Esophagus (tissue), 2 donors: ENCODE data around the gene RBMS3. TPM values are rescaled to one million over a fixed set of nuclear protein-coding genes. Genes with fewer than 3 reads are reported as not detected.

Experiments used
- H3K27ac ChIP-seq, 2 donors: one replicate each; pipeline ENCODE4 v1.5.1; 2013; ENCODE audit warnings: low read depth in 2 of 2, mild to moderate bottlenecking in 2 of 2, inconsistent platforms in 1 of 2, low read length in 1 of 2, moderate library complexity in 1 of 2
- H3K27me3 ChIP-seq, 2 donors: one replicate each; pipeline ENCODE4 v1.6.1; 2013; ENCODE audit warnings: low read length in 2 of 2, control low read depth in 1 of 2, mild to moderate bottlenecking in 1 of 2; ENCODE audit not compliant: insufficient read depth in 2 of 2, control insufficient read depth in 1 of 2
- H3K36me3 ChIP-seq, 2 donors: one replicate each; pipeline ENCODE4 v1.6.1; 2013; ENCODE audit warnings: low read length in 1 of 2; ENCODE audit not compliant: control insufficient read depth in 2 of 2, insufficient read depth in 2 of 2
- H3K4me1 ChIP-seq, 2 donors: one replicate each; pipeline ENCODE4 v1.6.1; 2013; ENCODE audit warnings: low read length in 1 of 2; ENCODE audit not compliant: control insufficient read depth in 2 of 2, insufficient read depth in 2 of 2
- H3K4me3 ChIP-seq, 2 donors: one replicate each; pipeline ENCODE4 v1.5.1; 2013; ENCODE audit warnings: low read length in 2 of 2, mild to moderate bottlenecking in 2 of 2, low read depth in 1 of 2, moderate library complexity in 1 of 2
- H3K9me3 ChIP-seq, 2 donors: one replicate each; pipeline ENCODE4 v1.6.1; 2013; ENCODE audit warnings: mild to moderate bottlenecking in 2 of 2, low read depth in 1 of 2, low read length in 1 of 2, moderate library complexity in 1 of 2; ENCODE audit not compliant: control insufficient read depth in 2 of 2, insufficient read depth in 1 of 2
- WGBS, 2 donors: extraction: QIAGEN DNeasy Blood & Tissue Kit; methylation state at CpG; one replicate each; pipeline ENCODE4 v1.1.7; 2013; 5-methylcytosine and 5-hydroxymethylcytosine counted together
- polyA plus RNA-seq, 2 donors: library from polyadenylated mRNA; stranded (reverse); fragments of 200-250 nt; gene quantifications; one replicate each; pipeline ENCODE4 v1.2.3, GENCODE V29; 2013
- donor health status: healthy with polysubstance abuse.
- donor health status: Bipolar disorder and iron deficiency.

Gene RBMS3
- polyA plus RNA-seq, 2 donors: 1.1 to 1.7 TPM

DNA sequence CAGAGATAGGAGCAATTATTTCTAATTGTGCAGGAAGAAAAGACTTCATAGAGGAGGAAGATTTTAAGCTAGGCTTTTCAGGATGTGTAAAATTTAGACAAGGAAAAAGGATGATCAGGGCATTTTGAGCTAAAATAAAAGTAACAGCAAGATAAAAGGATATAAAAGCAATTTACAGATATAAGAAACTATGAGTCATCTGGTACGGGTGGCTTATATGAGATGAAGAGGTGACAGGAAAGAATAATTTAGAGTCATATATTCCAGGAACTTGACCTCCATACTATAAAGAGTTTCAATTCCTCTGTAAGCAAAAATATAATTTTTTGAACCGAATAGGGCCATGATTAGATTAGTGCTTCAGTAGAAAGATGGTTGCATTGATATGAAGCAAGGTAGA lies 273.7 kb downstream of the RBMS3 start:
- H3K27me3 ChIP-seq: no peaks in the 10 kb centered on the region
- H3K36me3 ChIP-seq: no peaks in the 10 kb centered on the region
- no peaks in the 10 kb centered on the region for H3K9me3 ChIP-seq
- no peak overlapping the region for H3K4me3 ChIP-seq
- H3K4me1 ChIP-seq: no peaks in the 10 kb centered on the region
- no peak overlapping the region for H3K27ac ChIP-seq
- WGBS, 2 donors: 48 to 58% methylated on average over 2 of the region's 2 CpGs

DNA sequence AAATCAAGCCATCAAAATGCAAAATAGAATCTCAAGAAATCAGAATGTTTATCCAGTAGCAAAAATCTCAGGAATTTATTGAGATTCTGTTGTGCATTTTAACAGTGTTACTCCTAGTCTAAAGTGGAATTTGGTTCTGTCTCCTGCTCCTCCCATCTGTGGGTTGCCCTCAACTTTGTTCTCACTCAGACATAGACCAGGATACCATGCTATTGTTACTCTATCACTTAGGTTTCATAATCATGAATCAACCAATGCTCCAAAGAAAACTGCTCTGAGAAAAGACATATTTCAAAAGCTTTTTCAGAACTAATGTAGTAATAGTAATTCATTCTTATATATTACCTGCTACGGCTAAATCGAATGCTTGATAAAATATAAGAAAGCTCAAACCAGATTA lies 274.7 kb downstream of the RBMS3 start:
- Histone ChIP-seq H3K36me3 (no peaks in the 10 kb centered on the region), H3K27me3 (no peaks in the 10 kb centered on the region), H3K9me3 (no peaks in the 10 kb centered on the region), H3K4me1 (no peaks in the 10 kb centered on the region), H3K4me3 (no peak overlapping the region), H3K27ac (no peak overlapping the region)
- 97 to 99% methylated on average over 2 of the region's 2 CpGs for WGBS, 2 donors

DNA sequence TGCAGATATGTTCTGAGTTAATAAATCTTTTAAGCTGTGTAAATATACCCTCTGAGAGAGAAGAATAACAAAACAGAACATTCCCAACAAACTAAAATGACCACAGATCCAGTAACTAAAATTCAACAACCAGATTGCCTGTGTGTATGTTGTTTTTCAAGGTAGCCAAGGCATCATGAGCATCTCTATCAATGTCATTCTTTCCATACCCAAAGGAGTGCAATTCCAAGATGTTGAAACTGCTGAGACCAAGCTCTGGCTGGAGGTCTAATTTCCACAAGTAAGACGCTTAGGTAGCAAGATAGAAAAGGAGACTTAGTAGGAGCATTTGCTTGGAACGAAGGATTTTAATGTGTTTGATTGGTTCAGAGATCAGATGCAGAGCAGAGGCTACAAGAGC lies 276.3 kb downstream of the RBMS3 start:
- Histone ChIP-seq H3K4me3 (no peak overlapping the region), H3K27me3 (no peaks in the 10 kb centered on the region), H3K27ac (no peak overlapping the region), H3K4me1 (no peaks in the 10 kb centered on the region), H3K9me3 (no peaks in the 10 kb centered on the region), H3K36me3 (no peaks in the 10 kb centered on the region)
- WGBS, 2 donors: 78 to 82% methylated on average over 2 of the region's 2 CpGs

DNA sequence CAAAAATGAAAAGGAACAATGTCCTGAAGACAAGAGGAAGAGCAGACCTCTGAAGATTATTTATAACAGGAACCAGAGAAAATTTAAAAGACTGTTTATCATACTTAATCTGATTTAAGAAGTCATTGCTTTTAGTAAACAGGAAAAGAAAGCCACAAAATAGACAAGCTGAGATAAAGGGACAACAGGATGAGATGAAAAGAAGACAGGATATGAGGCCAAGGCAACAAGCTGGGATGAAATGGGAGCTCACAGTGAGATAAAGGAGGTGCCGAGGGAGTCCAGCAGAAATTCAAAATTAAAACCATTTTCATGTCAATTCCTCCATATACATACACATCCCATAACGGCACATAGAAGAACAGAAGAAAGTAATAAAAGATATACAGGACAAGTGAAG lies 277.0 kb downstream of the RBMS3 start:
- no peaks in the 10 kb centered on the region for H3K9me3 ChIP-seq
- no peak overlapping the region for H3K4me3 ChIP-seq
- no peaks in the 10 kb centered on the region for H3K27me3 ChIP-seq
- no peak overlapping the region for H3K27ac ChIP-seq
- H3K36me3 ChIP-seq: no peaks in the 10 kb centered on the region
- 70 to 74% methylated on average over 2 of the region's 2 CpGs for WGBS, 2 donors
- no peaks in the 10 kb centered on the region for H3K4me1 ChIP-seq

DNA sequence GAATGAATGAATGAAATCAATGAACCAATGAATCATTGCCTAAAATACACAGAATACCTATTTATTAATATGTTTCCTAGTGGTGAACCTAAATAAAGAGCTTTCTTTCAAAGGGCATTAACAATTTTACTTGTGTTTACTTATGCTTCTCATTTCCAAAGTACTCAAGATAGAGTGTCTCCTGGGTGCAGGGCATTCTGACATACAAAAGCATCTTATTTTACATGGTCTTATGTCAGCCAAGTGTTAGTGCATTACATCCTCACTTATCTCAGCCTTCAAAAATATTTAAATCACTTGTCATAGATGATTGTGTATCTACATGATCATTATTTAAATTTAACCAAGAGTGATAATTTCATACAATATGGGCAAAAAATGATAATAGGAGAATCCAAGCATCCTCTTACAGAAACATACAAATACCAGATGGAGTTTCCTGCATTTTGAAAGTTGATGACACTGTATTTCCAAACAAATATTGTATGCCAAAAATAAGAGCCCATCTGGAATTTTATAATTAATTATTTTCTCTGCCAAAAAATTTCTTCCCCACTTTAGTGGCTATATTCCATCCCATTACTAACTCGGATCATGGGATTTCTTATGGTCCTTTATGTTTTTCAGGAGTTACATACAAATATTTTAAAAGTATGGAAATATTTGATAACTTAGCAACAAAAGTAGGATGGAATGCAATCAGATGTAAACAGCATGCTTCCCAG lies 279.0 kb downstream of the RBMS3 start:
- H3K4me1 ChIP-seq: no peaks in the 10 kb centered on the region
- no peaks in the 10 kb centered on the region for H3K36me3 ChIP-seq
- WGBS, 2 donors: 46 to 60% methylated on average over 1 of the region's 1 CpG
- no peak overlapping the region for H3K27ac ChIP-seq
- no peak overlapping the region for H3K4me3 ChIP-seq
- H3K9me3 ChIP-seq: no peaks in the 10 kb centered on the region
- no peaks in the 10 kb centered on the region for H3K27me3 ChIP-seq

DNA sequence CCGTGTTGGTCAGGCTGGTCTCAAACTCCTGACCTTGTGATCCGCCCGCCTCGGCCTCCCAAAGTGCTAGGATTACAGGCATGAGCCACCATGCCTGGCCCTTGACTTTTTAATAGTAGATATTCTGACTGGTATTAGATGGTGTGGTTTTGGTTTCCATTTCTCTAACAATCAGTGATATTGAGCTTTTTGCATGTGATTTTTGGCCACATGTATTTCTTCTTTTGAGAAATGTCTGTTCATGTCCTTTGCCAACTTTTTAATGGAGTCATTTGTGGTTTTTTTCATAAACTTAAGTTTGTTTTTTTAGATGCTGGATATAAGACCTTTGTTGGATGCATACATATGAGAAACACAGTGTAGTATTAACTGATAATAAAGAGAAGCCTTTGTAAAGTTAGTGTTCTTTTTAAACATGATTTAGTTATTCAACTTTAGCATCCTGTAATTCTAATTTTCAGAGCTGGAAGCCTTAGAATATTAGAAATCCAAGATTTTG lies 280.8 kb downstream of the RBMS3 start:
- H3K4me3 ChIP-seq: no peak overlapping the region
- no peak overlapping the region for H3K27ac ChIP-seq
- no peaks in the 10 kb centered on the region for H3K27me3 ChIP-seq
- 81 to 91% methylated on average over 4 of the region's 4 CpGs for WGBS, 2 donors
- no peaks in the 10 kb centered on the region for H3K36me3 ChIP-seq
- H3K9me3 ChIP-seq: no peaks in the 10 kb centered on the region
- no peaks in the 10 kb centered on the region for H3K4me1 ChIP-seq

DNA sequence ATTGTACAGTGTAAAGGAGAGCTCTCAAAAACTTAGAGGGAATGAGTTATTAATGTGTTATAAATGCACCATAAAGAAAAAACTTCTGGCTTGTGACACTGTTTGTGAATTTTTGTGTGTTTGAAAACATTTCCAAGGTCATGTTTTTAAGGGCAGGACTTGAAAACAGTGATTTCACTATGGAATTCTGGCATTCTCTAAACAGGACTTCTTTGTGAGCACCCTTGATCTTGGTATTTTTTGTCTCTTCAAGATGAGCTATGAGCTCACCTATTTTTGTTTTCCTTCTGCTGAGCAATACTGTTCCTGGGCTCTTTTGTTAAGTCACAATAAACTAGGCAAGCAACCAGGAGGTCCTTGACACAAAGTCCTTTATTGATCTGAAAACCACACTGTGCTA lies 284.4 kb downstream of the RBMS3 start:
- Histone ChIP-seq H3K27me3 (no peaks in the 10 kb centered on the region), H3K27ac (no peak overlapping the region), H3K4me3 (no peak overlapping the region), H3K36me3 (no peaks in the 10 kb centered on the region), H3K4me1 (no peaks in the 10 kb centered on the region), H3K9me3 (no peaks in the 10 kb centered on the region)

DNA sequence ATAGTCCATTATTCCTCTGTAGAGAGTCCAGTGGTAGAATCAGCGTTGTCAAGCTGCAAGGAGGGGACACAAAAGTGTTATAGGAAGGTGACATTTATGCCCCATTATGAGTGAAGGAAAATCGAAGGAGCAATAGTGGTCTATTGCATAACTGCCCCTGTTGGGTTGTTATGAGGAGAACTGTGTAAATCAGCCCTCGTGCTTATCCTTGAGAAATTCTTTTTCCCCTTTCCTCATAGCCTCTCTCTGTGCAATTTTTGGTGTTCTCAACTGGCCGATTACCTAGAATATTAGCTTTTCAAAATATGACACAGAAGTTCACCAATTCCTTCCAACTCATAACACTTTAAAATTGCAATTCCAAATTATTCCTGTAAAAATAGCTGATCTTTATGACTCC lies 286.6 kb downstream of the RBMS3 start:
- no peak overlapping the region for H3K4me3 ChIP-seq
- no peak overlapping the region for H3K27ac ChIP-seq
- no peaks in the 10 kb centered on the region for H3K4me1 ChIP-seq
- 70 to 85% methylated on average over 4 of the region's 4 CpGs for WGBS, 2 donors
- no peaks in the 10 kb centered on the region for H3K9me3 ChIP-seq
- H3K36me3 ChIP-seq: no peaks in the 10 kb centered on the region
- H3K27me3 ChIP-seq: no peaks in the 10 kb centered on the region

DNA sequence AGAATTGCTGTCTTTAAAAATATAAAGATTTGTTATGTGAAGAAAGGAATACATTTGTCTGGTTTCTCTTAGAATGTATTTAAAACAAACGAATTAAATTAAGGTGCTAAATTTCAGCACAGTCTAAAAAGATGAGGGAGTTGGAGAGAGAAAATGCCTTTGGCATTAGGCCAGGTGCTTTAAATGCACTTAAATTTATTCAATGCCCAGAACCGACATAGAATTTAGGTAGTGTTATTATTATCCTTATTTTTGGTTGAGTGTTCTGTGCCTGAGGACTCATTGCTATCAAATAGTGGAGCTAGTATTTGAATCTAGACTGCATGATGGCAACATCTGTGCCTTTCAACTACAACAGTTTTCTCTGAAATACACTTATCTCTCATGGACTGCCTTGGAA lies 287.5 kb downstream of the RBMS3 start:
- Histone ChIP-seq H3K9me3 (no peaks in the 10 kb centered on the region), H3K27me3 (no peaks in the 10 kb centered on the region), H3K4me3 (no peak overlapping the region), H3K36me3 (no peaks in the 10 kb centered on the region), H3K27ac (no peak overlapping the region), H3K4me1 (no peaks in the 10 kb centered on the region)
- WGBS, 2 donors: 44 to 47% methylated on average over 2 of the region's 2 CpGs

DNA sequence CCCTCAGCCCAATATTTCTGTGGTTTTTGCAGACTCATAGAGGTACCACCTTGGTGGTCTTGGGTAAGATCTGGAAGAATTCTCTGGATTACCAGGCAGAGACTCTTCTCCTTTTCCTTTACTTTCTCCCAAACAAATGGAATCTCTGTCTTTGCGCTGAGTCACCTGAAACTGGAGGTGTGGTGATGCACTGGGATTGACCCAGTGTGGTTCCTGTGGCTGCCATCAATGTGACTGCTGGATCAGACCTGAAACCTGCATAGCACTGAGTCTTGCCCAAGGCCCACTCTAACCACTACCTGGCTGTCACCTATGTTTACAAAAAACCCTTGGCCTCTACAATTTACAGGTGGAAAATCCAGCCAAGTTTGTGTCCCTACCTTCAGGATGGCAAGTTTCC lies 295.3 kb downstream of the RBMS3 start:
- H3K9me3 ChIP-seq: no peaks in the 10 kb centered on the region
- no peak overlapping the region for H3K27ac ChIP-seq
- H3K4me1 ChIP-seq: no peaks in the 10 kb centered on the region
- H3K27me3 ChIP-seq: no peaks in the 10 kb centered on the region
- H3K4me3 ChIP-seq: no peak overlapping the region
- 89 to 98% methylated on average over 1 of the region's 1 CpG for WGBS, 2 donors
- H3K36me3 ChIP-seq: no peaks in the 10 kb centered on the region
